K562 (cell line): ENCODE data around the gene DVL2. TPM values are rescaled to one million over a fixed set of nuclear protein-coding genes. Genes with fewer than 3 reads are reported as not detected.

Experiments
- ATAC-seq: fragments of 200-7000 bp; cut with Tn5 transposase; 3 replicates; pipeline ENCODE4 v1.9.1; 2020; ENCODE audit warnings: moderate library complexity
- BruUV-seq: library from RNA; stranded (reverse); fragments of 400-500 nt; replicated peaks from 2 replicates; lab custom pipeline; 2021; lab: Mats Ljungman, UMichigan
- CTCF ChIA-PET: fragments of 300-600 bp; formaldehyde crosslinking; extraction: SDS; loops from one replicate; lab custom pipeline; 2021; ENCODE audit warnings: low intra/inter-chr PET ratio; lab: Yijun Ruan, JAX
- POLR2A ChIA-PET: fragments of 300-600, 350-650 bp; sonication (Branson Sonifier 250); formaldehyde crosslinking; extraction: SDS; loops from one replicate; lab custom pipeline; 2021; ENCODE audit warnings: antibody characterized with exemption, inconsistent platforms; lab: Yijun Ruan, JAX
- DNase-seq, 4 experiments: peaks; one replicate each; pipeline versions ENCODE4 v3.0.0 to v3.0.0-alpha.2; 2011 to 2018; ENCODE audit warnings: low spot score in 3 of 4, mixed read lengths in 3 of 4; ENCODE audit errors: extremely low read depth in 1 of 4
- FAIRE-seq: peaks from 2 replicates; lab custom pipeline; 2011; peaks lifted over from hg19 to GRCh38; lab: Jason Lieb, UNC
- H2AFZ ChIP-seq: 2 replicates; pipeline ENCODE4 v1.6.0; 2011; ENCODE audit warnings: low read depth, low read length, control low read depth, inconsistent platforms
- H3K27ac ChIP-seq: fragments of 200-600 bp; 3 replicates; pipeline ENCODE4 v1.8.0; 2011; ENCODE audit warnings: low read depth, mild to moderate bottlenecking, control low read depth, inconsistent platforms, low read length, moderate library complexity, mixed read lengths; ENCODE audit errors: extremely low read depth
- H3K27me3 ChIP-seq, 2 experiments: fragments of 300-600 bp in 1 of 2; 2 replicates in 1 of 2; 3 replicates in 1 of 2; pipeline versions ENCODE4 v1.6.0 to v1.8.0; 2011; ENCODE audit warnings: inconsistent platforms in 2 of 2, low read length in 2 of 2, mild to moderate bottlenecking in 1 of 2, mixed read lengths in 1 of 2, moderate library complexity in 1 of 2; ENCODE audit not compliant: control insufficient read depth in 2 of 2, insufficient read depth in 2 of 2
- H3K36me3 ChIP-seq: fragments of 300-600 bp; 3 replicates; pipeline ENCODE4 v1.8.0; 2011; ENCODE audit warnings: mild to moderate bottlenecking, low read length, inconsistent platforms; ENCODE audit not compliant: control insufficient read depth, insufficient read depth
- H3K4me1 ChIP-seq, 2 experiments: fragments of 200-600 bp in 1 of 2; replicated peaks in 1 of 2; 2 replicates in 1 of 2; 3 replicates in 1 of 2; pipeline versions ENCODE4 v1.5.1 to v1.8.0; 2011; ENCODE audit warnings: inconsistent platforms in 2 of 2, low read length in 2 of 2, mild to moderate bottlenecking in 1 of 2, mixed read lengths in 1 of 2, moderate library complexity in 1 of 2; ENCODE audit not compliant: control insufficient read depth in 2 of 2, insufficient read depth in 2 of 2
- H3K4me2 ChIP-seq: 2 replicates; pipeline ENCODE4 v1.6.1; 2011; ENCODE audit warnings: low read length, control low read depth, inconsistent platforms, mixed read lengths; ENCODE audit not compliant: insufficient read depth
- H3K4me3 ChIP-seq: fragments of 200-600 bp; sonication (generic), shearing (Covaris generic); 2 replicates; pipeline ENCODE4 v1.5.1; 2016; ENCODE audit warnings: control low read depth, inconsistent platforms
- H3K79me2 ChIP-seq: fragments of 200-600 bp; 3 replicates; pipeline ENCODE4 v1.8.0; 2011; ENCODE audit warnings: low read length, inconsistent platforms; ENCODE audit not compliant: control insufficient read depth, insufficient read depth
- H3K9ac ChIP-seq, 2 experiments: 2 replicates each; pipeline versions ENCODE4 v1.6.0 to v1.6.1; 2011; ENCODE audit warnings: low read depth in 2 of 2, low read length in 2 of 2, control low read depth in 1 of 2, inconsistent platforms in 1 of 2, mild to moderate bottlenecking in 1 of 2, mixed read lengths in 1 of 2; ENCODE audit not compliant: insufficient read depth in 1 of 2
- H3K9me1 ChIP-seq: one replicate; pipeline ENCODE4 v1.6.0; 2011; ENCODE audit warnings: inconsistent platforms, mild to moderate bottlenecking, low read length, moderate library complexity; ENCODE audit not compliant: control insufficient read depth, insufficient read depth
- H3K9me3 ChIP-seq: replicated peaks from 2 replicates; pipeline ENCODE4 v1.5.1; 2011; ENCODE audit warnings: low read depth, low read length, inconsistent platforms; ENCODE audit not compliant: control insufficient read depth, insufficient read depth
- H4K20me1 ChIP-seq: replicated peaks from 2 replicates; pipeline ENCODE4 v1.6.1; 2011; ENCODE audit warnings: low read length, inconsistent platforms, mixed read lengths; ENCODE audit not compliant: control insufficient read depth, insufficient read depth
- HMGXB4 ChIP-seq: sonication (generic); formaldehyde crosslinking; IDR thresholded peaks from 2 replicates; pipeline ENCODE4 v1.8.1; 2023; ENCODE audit warnings: mild to moderate bottlenecking, missing genetic modification reagents
- HNRNPLL ChIP-seq: fragments of 200-400 bp; formaldehyde crosslinking; IDR thresholded peaks from 2 replicates; pipeline ENCODE4 v1.6.1; 2017; ENCODE audit warnings: low read length, low read depth, mild to moderate bottlenecking; ENCODE audit not compliant: poor library complexity, severe bottlenecking
- MCM7 ChIP-seq, 2 experiments: fragments of 450-650 bp; IDR thresholded peaks; 2 replicates each; pipeline ENCODE4 v1.6.1; 2016 to 2018
- MTF1 ChIP-seq: fragments of 250-450 bp; sonication (Bioruptor Pico); IDR thresholded peaks from 2 replicates; pipeline ENCODE4 v1.9.0; 2021; ENCODE audit warnings: moderate library complexity, mild to moderate bottlenecking, inconsistent platforms, borderline replicate concordance
- POLR2AphosphoS2 ChIP-seq: IDR thresholded peaks from 2 replicates; pipeline ENCODE4 v1.6.1; 2012; ENCODE audit warnings: low read length, improper control_type of control experiment
- TSHZ1 ChIP-seq: fragments of 250-450 bp; sonication (Bioruptor Pico); IDR thresholded peaks from 2 replicates; pipeline ENCODE4 v1.4.0; 2020; ENCODE audit warnings: mild to moderate bottlenecking, moderate library complexity
- UBTF ChIP-seq, 2 experiments: IDR thresholded peaks; 2 replicates each; pipeline ENCODE4 v1.6.1; 2012; ENCODE audit warnings: improper control_type of control experiment in 2 of 2, low read depth in 2 of 2, low read length in 2 of 2, borderline replicate concordance in 1 of 2
- ZBTB5 ChIP-seq: fragments of 450-650 bp; IDR thresholded peaks from 2 replicates; pipeline ENCODE4 v1.6.1; 2017; ENCODE audit warnings: antibody characterized with exemption
- ZNF3 ChIP-seq: fragments of 250-450 bp; sonication (Bioruptor Pico); IDR thresholded peaks from 2 replicates; pipeline ENCODE4 v1.5.0; 2021; ENCODE audit warnings: mild to moderate bottlenecking, moderate library complexity
- ZNF561 ChIP-seq: fragments of 450-650 bp; formaldehyde crosslinking; conservative IDR thresholded peaks from 2 replicates; pipeline ENCODE4 v1.4.0; 2020; ENCODE audit warnings: mild to moderate bottlenecking, moderate library complexity
- ZNF780A ChIP-seq: fragments of 250-450 bp; sonication (Bioruptor Pico); IDR thresholded peaks from 2 replicates; pipeline ENCODE4 v1.5.0; 2021; ENCODE audit warnings: mild to moderate bottlenecking
- WGBS: fragments of 100-300 bp; shearing (Covaris generic); methylation state at CpG from one replicate; pipeline ENCODE4 v1.1.6; 2016; ENCODE audit warnings: low coverage, mixed read lengths; ENCODE audit not compliant: insufficient coverage; ENCODE audit errors: missing lambda C conversion rate; 5-methylcytosine and 5-hydroxymethylcytosine counted together
- in situ Hi-C: fragments of 300-500 bp; cut with MboI; formaldehyde crosslinking; loops from 4 replicates; pipeline ENCODE4 v1.15.0; 2018; ENCODE audit warnings: inconsistent platforms, mixed read lengths
- intact Hi-C: fragments of 100-400 bp; cut with micrococcal nuclease; formaldehyde crosslinking; loops from 2 replicates; pipeline ENCODE4 v1.14.2; 2022
- polyA plus RNA-seq, 8 experiments: library from polyadenylated mRNA; depleted of rRNA in 4 of 8; stranded (reverse) in 5 of 8; unstranded in 3 of 8; fragments of >200 nt; fragmentation: Nextera tagmentation in 2 of 8; fragmentation: Illumina TruSeq in 1 of 8; extraction: Ambion mirVana in 2 of 8; extraction: Trizol in 1 of 8; gene quantifications; 2 replicates each; pipeline versions ENCODE4 v1.2.1 to v1.2.3, GENCODE V29; 2011 to 2014; ENCODE audit warnings: inconsistent platforms in 1 of 8, missing spikeins in 1 of 8
- total RNA-seq, 7 experiments: library from RNA; depleted of rRNA in 6 of 7; stranded (reverse); fragments of >200 nt in 6 of 7; fragmentation: Illumina TruSeq in 2 of 7; extraction: Trizol in 2 of 7; gene quantifications; 2 replicates each; pipeline versions ENCODE4 v1.2.1 to v1.2.3, GENCODE V29; 2011 to 2021; ENCODE audit warnings: low replicate concordance in 1 of 7

DVL2 gene
- total and polyA plus RNA-seq, 9 of the 15 experiments (the other 6 are each of a cell fraction or from before 2014, with no cell fraction given) = 1.3 to 49.5 (median 24.3) TPM

- TF ChIP-seq UBTF (IDR thresholded peaks at IDR 0.05; ENCODE audit: borderline replicate concordance in 1 of 2, low read depth in 2 of 2, low read length in 2 of 2) (no peak), MTF1 (CRISPR knock-in tag) (no peak), ZNF780A (no peak), POLR2AphosphoS2 (no peak)
These were observed 45.1 kb upstream of the DVL2 start (continued) for GRCh38 chr17:7279448-7279847.

GRCh38 chr17:7266784-7267183 is 32.5 kb upstream of the DVL2 start:
- Histone ChIP-seq H3K9me3 (no peaks in the 10 kb centered on the region), H3K4me3 (no peak overlapping the region), H3K27me3 (no peaks in the 10 kb centered on the region), H3K9ac (peak overlapping the region in 1 of 2 experiments; percentile 58; a peak in 1 of 4 replicates), H3K9me1 (no peaks in the 10 kb centered on the region), H3K4me1 (peaks cover 10 to 23% of the 10 kb centered on the region in 2 experiments; a peak in 4 of 5 replicates), H2AFZ (peak overlapping the region; percentile 78), H3K36me3 (no peaks in the 10 kb centered on the region), H3K4me2 (no peak overlapping the region), H3K27ac (peak overlapping the region; percentile 24; the same call in 1 of the 3 replicates), H3K79me2 (no peaks in the 10 kb centered on the region), H4K20me1 (no peaks in the 10 kb centered on the region)
- in situ Hi-C loops (no loop called here), intact Hi-C loops (no loop called here)
- no TSS peak for BruUV-seq
- ATAC-seq = no peak
- WGBS = 33% methylated on average over 1 of the region's 1 CpG
- no peak for DNase-seq
- no peak for FAIRE-seq
- ChIA-PET POLR2A (interaction anchor here (0.6 to 1.2 kb wide), 3 partner anchors 15 to 419 kb away, joined by 3 read pairs; partner anchors contain the start of genes CTDNEP1 and ELP5), CTCF (no interaction called here)
- TF ChIP-seq ZNF561 (no peak), TSHZ1 (CRISPR knock-in tag) (no peak), MCM7 (IDR thresholded peaks at IDR 0.05) (no peak), ZBTB5 (no peak), HMGXB4 (CRISPR knock-in tag) (no peak), HNRNPLL (no peak), ZNF3 (CRISPR knock-in tag) (no peak)
